Loucy (cell line): ENCODE measurements around the gene RNF183.
A peak's percentile ranks its signal among the peaks of the same experiment; 100 is the strongest.

Experiments used
- H2AFZ ChIP-seq: fragments of 200-600 bp; sonication (generic); 2 replicates; pipeline ENCODE4 v1.6.0; 2016; ENCODE audit warnings: antibody characterized with exemption, mild to moderate bottlenecking, low read length, moderate library complexity
- H3F3A ChIP-seq: fragments of 200-600 bp; 2 replicates; pipeline ENCODE4 v1.6.0; 2016; ENCODE audit warnings: antibody characterized with exemption, low read depth, mild to moderate bottlenecking
- H3K27me3 ChIP-seq: fragments of 200-600 bp; sonication (generic); 2 replicates; pipeline ENCODE4 v1.6.1; 2014; ENCODE audit warnings: low read length, mild to moderate bottlenecking; ENCODE audit not compliant: insufficient read depth, poor library complexity, severe bottlenecking
- H3K36me3 ChIP-seq: fragments of 200-600 bp; sonication (generic); 2 replicates; pipeline ENCODE4 v1.6.1; 2016; ENCODE audit warnings: low read length; ENCODE audit not compliant: insufficient read depth
- H3K4me1 ChIP-seq: fragments of 200-600 bp; sonication (generic); 2 replicates; pipeline ENCODE4 v1.5.1; 2014; ENCODE audit warnings: low read length, mild to moderate bottlenecking; ENCODE audit not compliant: insufficient read depth, poor library complexity, severe bottlenecking
- H3K4me2 ChIP-seq: fragments of 200-600 bp; sonication (generic); 2 replicates; pipeline ENCODE4 v1.6.0; 2014; ENCODE audit warnings: antibody characterized with exemption, low read length, low read depth, mild to moderate bottlenecking; ENCODE audit not compliant: poor library complexity, severe bottlenecking
- H3K4me3 ChIP-seq: fragments of 200-600 bp; sonication (generic); 2 replicates; pipeline ENCODE4 v1.5.1; 2014; ENCODE audit warnings: low read length, mild to moderate bottlenecking, mixed read lengths; ENCODE audit not compliant: poor library complexity, severe bottlenecking
- H3K79me2 ChIP-seq: fragments of 200-600 bp; sonication (generic); 2 replicates; pipeline ENCODE4 v1.6.1; 2014; ENCODE audit warnings: low read length; ENCODE audit not compliant: insufficient read depth
- H3K9ac ChIP-seq: fragments of 200-600 bp; sonication (generic); 2 replicates; pipeline ENCODE4 v1.6.0; 2014; ENCODE audit warnings: mild to moderate bottlenecking, low read depth, low read length, moderate library complexity; ENCODE audit not compliant: poor library complexity, severe bottlenecking
- H3K9me2 ChIP-seq: fragments of 200-600 bp; sonication (generic); replicated peaks from 2 replicates; pipeline ENCODE4 v1.6.1; 2016; ENCODE audit warnings: low read depth, low read length, mixed read lengths
- H3K9me3 ChIP-seq: fragments of 200-600 bp; sonication (generic); 2 replicates; pipeline ENCODE4 v1.6.1; 2014; ENCODE audit warnings: mild to moderate bottlenecking, antibody characterized with exemption, low read length, low read depth; ENCODE audit not compliant: insufficient read depth
- H4K20me1 ChIP-seq: fragments of 200-600 bp; sonication (generic); 2 replicates; pipeline ENCODE4 v1.6.0; 2014; ENCODE audit warnings: antibody characterized with exemption, low read length, mild to moderate bottlenecking; ENCODE audit not compliant: insufficient read depth, poor library complexity, severe bottlenecking
- CTCF ChIP-seq: fragments of 200-600 bp; sonication (generic); conservative IDR thresholded peaks from 2 replicates; pipeline ENCODE4 v1.5.1; 2014; ENCODE audit warnings: mild to moderate bottlenecking, antibody characterized with exemption, low read length
- EZH2phosphoT487 ChIP-seq: fragments of 200-600 bp; IDR thresholded peaks from 2 replicates; pipeline ENCODE4 v1.6.1; 2018; ENCODE audit warnings: antibody characterized with exemption, mild to moderate bottlenecking, moderate library complexity, borderline replicate concordance

The RNF183 gene

GRCh38 chr9:113278840-113279239, 24.3 kb downstream of the RNF183 start:
- Histone ChIP-seq H3K36me3 (peaks cover 38% of the 10 kb centered on the region), H3K9ac (peak overlapping the region; percentile 34), H3K4me3 (no peak overlapping the region), H3F3A (0 out of 2 replicates have a peak, but pooled peaks cover 5% of the 10 kb centered on the region), H3K4me1 (peaks cover 28% of the 10 kb centered on the region), H3K27me3 (no peaks in the 10 kb centered on the region), H3K4me2 (peak overlapping the region; percentile 85), H2AFZ (no peak overlapping the region), H3K79me2 (peaks cover 59% of the 10 kb centered on the region), H3K9me2 (no peaks in the 10 kb centered on the region), H4K20me1 (peaks cover 41% of the 10 kb centered on the region), H3K9me3 (no peaks in the 10 kb centered on the region)
- TF ChIP-seq CTCF, result no peak
- TF ChIP-seq EZH2phosphoT487, result no peak

GRCh38 chr9:113275157-113276131, 27.7 kb downstream of the RNF183 start, which contains the start of the genes CDC26 and PRPF4:
Gene CDC26, minus strand, starts transcription at chr9:113275572. Its CDS starts 3,065 bp downstream, at chr9:113272507.
Gene PRPF4, plus strand, starts transcription at chr9:113275658. Its CDS starts 86 bp downstream, at chr9:113275744.
- H3K9me2 ChIP-seq, result no peaks in the 10 kb centered on the region
- peaks cover 38% of the 10 kb centered on the region for H4K20me1 ChIP-seq
- H3K9ac ChIP-seq, result peak within 1 kb of the TSS; percentile 86
- peaks cover 22% of the 10 kb centered on the region; the same call in 1 of the 2 replicates for H3K36me3 ChIP-seq
- peak within 1 kb of the TSS; percentile 91 for H3K4me2 ChIP-seq
- H3K27me3 ChIP-seq, result no peaks in the 10 kb centered on the region
- peak within 1 kb of the TSS; percentile 83 for H3K4me3 ChIP-seq
- peak within 1 kb of the TSS; percentile 93 for H2AFZ ChIP-seq
- TF ChIP-seq EZH2phosphoT487 (no peak), CTCF (no peak)
- H3K79me2 ChIP-seq, result peaks cover 59% of the 10 kb centered on the region
- H3K4me1 ChIP-seq, result peaks cover 29% of the 10 kb centered on the region
- no peaks in the 10 kb centered on the region for H3K9me3 ChIP-seq
- H3F3A ChIP-seq, result 0 out of 2 replicates have a peak, but pooled peaks cover 5% of the 10 kb centered on the region

GRCh38 chr9:113274474-113275156, 28.6 kb downstream of the RNF183 start:
- Histone ChIP-seq H3K4me1 (peaks cover 34% of the 10 kb centered on the region), H2AFZ (peak overlapping the region; percentile 93), H3K9me2 (no peaks in the 10 kb centered on the region), H3K27me3 (no peaks in the 10 kb centered on the region), H3K79me2 (peaks cover 52% of the 10 kb centered on the region), H3K36me3 (peaks cover 15% of the 10 kb centered on the region; the same call in 1 of the 2 replicates), H3K4me3 (peak overlapping the region; percentile 83), H3K9me3 (no peaks in the 10 kb centered on the region), H3K9ac (peak overlapping the region; percentile 86), H4K20me1 (peaks cover 35% of the 10 kb centered on the region), H3K4me2 (peak overlapping the region; percentile 91), H3F3A (0 out of 2 replicates have a peak, but pooled peaks cover 5% of the 10 kb centered on the region)
- TF ChIP-seq CTCF (peak; percentile 83), EZH2phosphoT487 (no peak)
